GM18505 (cell line): ENCODE results near the gene SS18.
"Not testable (repeated sequence)": the region's sequence is repeated elsewhere in the genome, so short reads cannot be mapped to it uniquely, and the experiment has no call there.

ENCODE experiments used
- ATAC-seq: cut with Tn5 transposase; IDR thresholded peaks from one replicate; pipeline ENCODE4 v1.9.1; 2021; ENCODE audit not compliant: unreplicated experiment
- POLR2A ChIP-seq: IDR thresholded peaks from 4 replicates; pipeline ENCODE4 v1.6.1; 2011; ENCODE audit warnings: borderline replicate concordance; ENCODE audit not compliant: insufficient read depth, insufficient read length; ENCODE audit errors: extremely low read depth

SS18 gene

DNA sequence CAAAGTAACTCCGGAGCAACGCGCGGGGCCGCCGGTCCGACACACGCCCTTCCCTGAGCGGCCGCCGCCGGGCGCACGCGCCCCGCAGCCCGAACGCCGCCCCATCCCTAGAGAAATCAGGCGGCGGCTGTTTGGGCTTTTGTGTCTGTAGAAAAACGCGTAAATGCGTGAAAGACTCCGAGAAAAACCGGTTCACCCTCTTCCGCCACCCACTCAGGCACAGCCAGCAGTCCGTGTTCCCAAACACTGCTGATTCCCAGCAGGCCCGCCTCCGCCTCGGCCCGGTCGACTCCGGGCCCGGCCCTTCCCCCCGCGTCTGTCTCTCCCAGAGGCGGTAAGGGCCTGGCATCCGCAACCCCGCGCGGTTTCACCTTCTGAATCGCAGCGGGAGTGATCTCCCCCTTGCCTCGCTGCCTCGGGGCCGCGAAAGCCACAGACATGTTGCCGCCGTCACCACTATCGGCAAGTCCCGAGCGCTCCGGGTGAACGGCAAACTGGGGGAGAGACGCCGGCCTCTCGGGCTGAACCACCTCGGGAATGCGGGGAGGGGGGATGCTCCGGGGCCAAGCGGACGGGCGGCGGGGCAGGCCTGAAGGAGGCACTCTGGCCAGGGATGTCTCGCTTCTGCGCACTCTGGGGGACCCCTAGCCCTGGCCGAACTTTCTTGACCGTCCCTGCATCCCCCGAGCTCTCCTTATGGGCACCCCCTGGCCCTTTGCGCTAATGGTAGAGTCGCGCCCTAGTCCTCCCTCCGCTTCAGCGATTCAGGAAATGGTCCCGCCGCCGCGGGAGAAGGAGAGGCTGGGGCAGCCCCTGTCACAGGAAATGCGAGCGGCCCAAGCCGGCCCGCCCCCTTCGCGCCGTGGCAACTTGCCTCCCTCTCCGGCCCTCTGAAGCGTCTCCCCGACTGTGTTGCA is at the start of gene SS18:
SS18 (minus strand) TSS at position 484 of the 917 bp plus-strand sequence; CDS start at position 440, 44 bp downstream.
- peak; percentile 94 for TF ChIP-seq POLR2A
- peak; percentile 68 for ATAC-seq

DNA sequence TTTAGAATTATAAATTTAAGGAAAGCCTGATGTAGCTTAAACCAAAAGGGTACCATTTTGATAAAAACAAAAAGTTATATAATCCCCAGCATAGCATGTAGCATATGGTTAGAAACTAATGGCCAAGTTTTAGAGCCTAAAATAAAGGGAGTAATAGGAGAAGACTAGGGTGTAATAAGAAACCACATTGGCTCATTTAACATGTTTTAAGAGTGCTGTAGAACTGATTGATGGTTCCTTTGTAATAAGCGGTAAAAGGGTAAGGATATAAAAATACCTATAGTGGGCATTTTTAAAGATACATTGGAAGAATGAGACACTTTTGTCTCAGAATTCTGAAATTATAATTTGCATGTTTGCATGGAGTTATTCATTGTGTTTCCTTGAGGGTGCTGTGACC is 45.1 kb upstream of the SS18 start:
- ATAC-seq = no peak
- TF ChIP-seq POLR2A = no peak

GRCh38 chr18:26134107-26134506 is 43.7 kb upstream of the SS18 start:
- TF ChIP-seq POLR2A = no peak
- ATAC-seq = peak; percentile 29

- peak; percentile 74 for ATAC-seq
- TF ChIP-seq POLR2A = peak; percentile 14
These were observed 43.2 kb upstream of the SS18 start, which contains the start of gene PSMA8 for GRCh38 chr18:26133652-26134051. PSMA8 (plus strand) TSS chr18:26133869; CDS start chr18:26133966, 97 bp downstream.

DNA sequence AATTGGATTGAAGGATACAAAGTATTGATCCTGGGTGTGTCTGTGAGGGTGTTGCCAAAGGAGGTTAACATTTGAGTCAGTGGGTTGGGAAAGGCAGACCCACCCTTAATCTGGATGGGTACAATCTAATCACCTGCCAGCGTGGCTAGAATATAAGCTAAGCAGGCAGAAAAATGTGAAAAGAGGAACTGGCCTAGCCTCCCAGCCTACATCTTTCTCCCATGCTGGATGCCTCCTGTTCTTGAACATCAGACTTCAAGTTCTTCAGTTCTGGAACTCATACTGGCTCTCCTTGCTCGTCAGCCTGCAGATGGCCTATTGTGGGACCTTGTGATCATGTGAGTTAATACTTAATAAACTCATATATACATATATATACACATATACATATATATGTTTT is 37.8 kb upstream of the SS18 start:
- not testable (repeated sequence) for ATAC-seq

DNA sequence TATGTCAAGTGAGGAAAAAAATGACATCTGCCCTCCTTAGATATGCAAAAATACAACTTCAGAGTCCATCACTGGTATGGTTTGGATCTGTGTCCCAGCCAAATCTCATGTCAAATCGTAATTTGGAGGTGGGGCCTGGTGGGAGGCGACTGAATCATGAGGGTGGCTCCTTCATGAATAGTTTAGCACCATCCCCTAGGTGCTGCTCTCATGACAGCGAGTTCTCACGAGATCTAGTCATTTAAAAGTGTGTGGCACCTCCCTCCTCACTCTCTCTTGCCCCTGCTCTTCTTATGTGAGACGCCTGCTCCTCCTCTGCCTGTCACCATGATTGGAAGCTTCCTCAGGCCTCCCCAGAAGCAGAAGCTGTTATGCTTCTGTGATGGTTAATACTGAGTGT is 37.4 kb upstream of the SS18 start:
- ATAC-seq = no peak
- no peak for TF ChIP-seq POLR2A

DNA sequence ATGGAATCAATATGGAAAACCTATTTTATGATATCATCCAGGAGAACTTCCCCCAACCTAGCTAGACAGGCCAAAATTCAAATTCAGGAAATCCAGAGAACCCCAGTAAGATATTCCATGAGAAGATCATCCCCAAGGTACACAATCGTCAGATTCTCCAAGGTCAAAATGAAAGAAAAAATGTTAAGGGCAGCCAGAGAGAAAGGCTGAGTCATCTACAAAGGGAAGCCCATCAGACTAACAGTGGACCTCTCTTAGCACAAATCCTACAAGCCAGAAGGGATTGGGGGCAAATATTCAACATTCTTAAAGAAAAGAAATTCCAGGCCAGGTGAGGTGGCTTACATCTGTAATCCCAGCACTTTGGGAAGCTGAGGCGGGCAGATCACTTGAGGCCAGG is 31.6 kb upstream of the SS18 start:
- not testable (repeated sequence) for ATAC-seq

GRCh38 chr18:26121476-26121875 is 31.1 kb upstream of the SS18 start:
- no peak for TF ChIP-seq POLR2A
- ATAC-seq = no peak

- ATAC-seq = no peak
- no peak for TF ChIP-seq POLR2A
These were observed 28.8 kb upstream of the SS18 start for GRCh38 chr18:26119246-26119645.

DNA sequence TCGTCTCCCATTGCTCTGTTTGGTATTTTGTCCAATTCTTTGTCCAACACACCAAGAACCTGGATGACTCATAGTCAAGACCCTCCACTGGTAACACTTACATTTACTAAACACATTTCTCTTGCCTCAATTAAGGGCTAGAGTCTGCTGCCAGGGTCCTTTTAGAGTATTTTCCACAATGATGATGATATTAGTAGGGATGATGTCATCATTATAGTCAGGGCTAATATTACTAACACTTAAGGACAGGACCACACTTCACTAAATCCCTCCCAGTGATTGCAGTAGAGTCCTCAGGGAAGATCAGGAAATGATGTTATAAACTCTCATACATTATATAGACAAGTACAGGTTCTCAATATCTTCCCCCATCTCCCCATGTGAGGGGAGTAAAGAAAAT is 13.6 kb upstream of the SS18 start:
- ATAC-seq = no peak
- no peak for TF ChIP-seq POLR2A

DNA sequence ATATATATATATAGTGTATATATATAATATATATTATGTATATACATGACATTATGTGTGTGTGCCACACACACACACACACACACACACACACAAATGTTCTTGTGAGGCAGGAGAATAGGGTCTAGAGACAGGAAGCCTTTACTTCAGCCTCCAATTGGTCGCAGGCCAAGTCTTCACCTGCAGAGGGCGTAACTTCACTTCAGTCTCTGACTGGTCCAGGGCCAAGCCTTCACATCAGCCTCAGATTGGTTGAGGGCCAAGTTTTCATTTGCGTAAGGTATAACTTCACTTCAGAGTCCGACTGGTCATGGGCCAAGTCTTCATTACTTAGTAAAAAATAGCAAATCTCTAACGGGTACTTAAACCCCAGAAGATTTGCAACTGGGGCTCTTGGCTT is 13.2 kb upstream of the SS18 start:
- no peak for ATAC-seq
- TF ChIP-seq POLR2A = no peak

- no peak for TF ChIP-seq POLR2A
- ATAC-seq = no peak
These were observed 7.2 kb upstream of the SS18 start for GRCh38 chr18:26097563-26097962.

GRCh38 chr18:26096852-26097251 is 6.4 kb upstream of the SS18 start:
- no peak for ATAC-seq

DNA sequence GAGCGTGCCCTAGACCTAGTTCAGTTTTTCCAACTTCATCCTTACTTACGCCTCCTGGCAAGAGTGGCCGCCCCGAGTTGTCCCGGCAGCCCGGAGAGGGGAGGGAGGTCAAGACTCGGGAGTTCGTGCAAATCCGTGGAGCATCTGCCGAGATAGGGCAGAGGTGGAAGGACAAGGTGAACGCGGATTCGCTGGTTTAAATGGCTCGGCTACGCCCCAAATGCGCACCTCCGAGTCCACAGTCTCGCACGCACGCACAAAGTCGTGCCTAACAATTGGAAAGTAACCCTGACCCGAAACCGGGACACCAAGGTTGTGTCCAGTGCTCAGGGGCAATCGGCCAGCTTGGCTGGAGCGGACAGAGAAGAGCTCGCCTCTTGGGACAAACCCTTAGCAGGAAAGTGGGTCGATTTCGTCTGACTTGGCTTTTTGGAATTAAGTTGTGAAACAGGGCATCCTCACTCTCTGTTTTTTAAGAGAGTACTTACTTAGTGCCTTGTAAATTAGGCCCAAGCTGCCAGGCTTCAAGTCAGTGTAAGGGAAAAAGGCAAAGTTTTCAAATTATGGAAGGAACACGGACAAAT is 726 bp upstream of the SS18 start:
- TF ChIP-seq POLR2A = no peak
- ATAC-seq = peak; percentile 30

More at GRCh38 chr18:26096852-26097251, 6.4 kb upstream of the SS18 start:
- TF ChIP-seq POLR2A = no peak
